HEK293 (cell line): ENCODE data around the gene PRAF2.

Source experiments
- KLF1 ChIP-seq: fragments of 450-650 bp; formaldehyde crosslinking; IDR thresholded peaks from 2 replicates; pipeline ENCODE4 v1.5.1; 2016; ENCODE audit warnings: missing biosample characterization, missing genetic modification characterization
- MEIS1 ChIP-seq: sonication (generic); formaldehyde crosslinking; IDR thresholded peaks from 2 replicates; pipeline ENCODE4 v1.8.1; 2022; ENCODE audit warnings: missing genetic modification reagents, mild to moderate bottlenecking, borderline replicate concordance
- MYNN ChIP-seq: fragments of 450-650 bp; formaldehyde crosslinking; IDR thresholded peaks from 2 replicates; pipeline ENCODE4 v1.5.1; 2016; ENCODE audit warnings: missing biosample characterization, missing genetic modification characterization, borderline replicate concordance
- MZF1 ChIP-seq: fragments of 450-650 bp; formaldehyde crosslinking; IDR thresholded peaks from 2 replicates; pipeline ENCODE4 v1.5.1; 2017; ENCODE audit warnings: missing biosample characterization, missing genetic modification characterization, borderline replicate concordance
- PRDM2 ChIP-seq: fragments of 450-650 bp; formaldehyde crosslinking; IDR thresholded peaks from 2 replicates; pipeline ENCODE4 v1.5.1; 2016; ENCODE audit warnings: missing biosample characterization, missing genetic modification characterization, borderline replicate concordance
- TCF7L2 ChIP-seq: IDR thresholded peaks from 2 replicates; pipeline ENCODE4 v1.6.1; 2011; ENCODE audit warnings: low read depth, mild to moderate bottlenecking, inconsistent platforms, low read length, moderate library complexity, borderline replicate concordance
- ZNF112 ChIP-seq: fragments of 450-650 bp; formaldehyde crosslinking; IDR thresholded peaks from 2 replicates; pipeline ENCODE4 v1.5.0; 2017; ENCODE audit warnings: missing biosample characterization, missing genetic modification characterization
- ZNF394 ChIP-seq: fragments of 450-650 bp; formaldehyde crosslinking; IDR thresholded peaks from 2 replicates; pipeline ENCODE4 v1.5.1; 2016; ENCODE audit warnings: missing biosample characterization, missing genetic modification characterization, mild to moderate bottlenecking, moderate library complexity, borderline replicate concordance
- ZNF423 ChIP-seq: fragments of 450-650 bp; formaldehyde crosslinking; IDR thresholded peaks from 2 replicates; pipeline ENCODE4 v1.5.1; 2016; ENCODE audit warnings: missing biosample characterization, missing genetic modification characterization
- ZNF560 ChIP-seq: fragments of 450-650 bp; formaldehyde crosslinking; IDR thresholded peaks from 2 replicates; pipeline ENCODE4 v1.5.1; 2017; ENCODE audit warnings: missing biosample characterization, missing genetic modification characterization, borderline replicate concordance
- ZNF791 ChIP-seq: fragments of 450-650 bp; formaldehyde crosslinking; IDR thresholded peaks from 2 replicates; pipeline ENCODE4 v1.5.1; 2016; ENCODE audit warnings: missing biosample characterization, missing genetic modification characterization
- TF ChIP-seq, protein P1 (sequence below): fragments of 450-650 bp; formaldehyde crosslinking; IDR thresholded peaks from 2 replicates; pipeline ENCODE4 v1.5.1; 2016; ENCODE audit warnings: missing biosample characterization, missing genetic modification characterization

DNA sequence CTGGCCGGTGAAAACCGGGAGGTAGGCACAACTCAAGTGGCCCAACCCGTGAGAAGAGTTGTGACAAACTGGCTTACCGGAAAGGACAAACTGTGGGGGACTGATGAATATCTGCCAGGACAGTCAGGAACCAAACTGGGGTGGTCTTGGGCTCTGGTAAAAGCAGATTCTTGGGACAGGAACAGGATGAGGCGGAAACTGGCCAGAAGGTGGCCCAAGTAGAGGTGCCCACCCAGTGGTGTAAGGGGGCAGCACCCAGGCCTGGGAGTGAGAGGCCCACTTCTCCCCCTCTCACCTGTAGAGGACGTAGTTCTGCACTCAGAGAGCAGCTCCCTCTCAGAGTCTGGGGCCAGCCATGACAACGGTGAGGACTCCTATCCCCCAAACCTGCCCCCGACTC, 9.1 kb downstream of the PRAF2 start:
- TF ChIP-seq, protein P1, sequence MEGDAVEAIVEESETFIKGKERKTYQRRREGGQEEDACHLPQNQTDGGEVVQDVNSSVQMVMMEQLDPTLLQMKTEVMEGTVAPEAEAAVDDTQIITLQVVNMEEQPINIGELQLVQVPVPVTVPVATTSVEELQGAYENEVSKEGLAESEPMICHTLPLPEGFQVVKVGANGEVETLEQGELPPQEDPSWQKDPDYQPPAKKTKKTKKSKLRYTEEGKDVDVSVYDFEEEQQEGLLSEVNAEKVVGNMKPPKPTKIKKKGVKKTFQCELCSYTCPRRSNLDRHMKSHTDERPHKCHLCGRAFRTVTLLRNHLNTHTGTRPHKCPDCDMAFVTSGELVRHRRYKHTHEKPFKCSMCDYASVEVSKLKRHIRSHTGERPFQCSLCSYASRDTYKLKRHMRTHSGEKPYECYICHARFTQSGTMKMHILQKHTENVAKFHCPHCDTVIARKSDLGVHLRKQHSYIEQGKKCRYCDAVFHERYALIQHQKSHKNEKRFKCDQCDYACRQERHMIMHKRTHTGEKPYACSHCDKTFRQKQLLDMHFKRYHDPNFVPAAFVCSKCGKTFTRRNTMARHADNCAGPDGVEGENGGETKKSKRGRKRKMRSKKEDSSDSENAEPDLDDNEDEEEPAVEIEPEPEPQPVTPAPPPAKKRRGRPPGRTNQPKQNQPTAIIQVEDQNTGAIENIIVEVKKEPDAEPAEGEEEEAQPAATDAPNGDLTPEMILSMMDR = no peak
- no peak for TF ChIP-seq TCF7L2
- no peak for TF ChIP-seq ZNF791 (tag by site-specific recombination)
- TF ChIP-seq MZF1 (tag by site-specific recombination) = no peak
- TF ChIP-seq ZNF560 (tag by site-specific recombination) = no peak
- no peak for TF ChIP-seq ZNF394 (tag by site-specific recombination)
- TF ChIP-seq MEIS1 = no peak
- TF ChIP-seq ZNF423 = no peak
- TF ChIP-seq KLF1 (tag by site-specific recombination) = no peak
- no peak for TF ChIP-seq ZNF112 (tag by site-specific recombination)
- TF ChIP-seq MYNN (tag by site-specific recombination) = no peak
- TF ChIP-seq PRDM2 = no peak
